HepG2 (cell line): ENCODE data around the gene PLXND1. TPM values are rescaled to one million over a fixed set of nuclear protein-coding genes. Genes with fewer than 3 reads are reported as not detected.

Source experiments
- AKNA ChIP-seq: sonication (generic); formaldehyde crosslinking; IDR thresholded peaks from 2 replicates; pipeline ENCODE4 v1.4.0; 2020; ENCODE audit warnings: missing genetic modification reagents, borderline replicate concordance
- CHD4 ChIP-seq: fragments of 200-600 bp; sonication (generic); IDR thresholded peaks from 2 replicates; pipeline ENCODE4 v1.7.0; 2017; ENCODE audit warnings: mild to moderate bottlenecking, low read length, borderline replicate concordance
- ESRRA ChIP-seq: sonication (generic); formaldehyde crosslinking; IDR thresholded peaks from 2 replicates; pipeline ENCODE4 v1.5.1; 2020; ENCODE audit warnings: mild to moderate bottlenecking, low read depth, missing genetic modification reagents
- SIN3A ChIP-seq: IDR thresholded peaks from 2 replicates; pipeline ENCODE4 v1.6.1; 2011; ENCODE audit warnings: low read depth, mild to moderate bottlenecking, control low read depth, low read length, borderline replicate concordance
- ZBTB20 ChIP-seq: sonication (generic); formaldehyde crosslinking; IDR thresholded peaks from 2 replicates; pipeline ENCODE4 v1.8.1; 2023; ENCODE audit warnings: missing genetic modification reagents, low read depth, mild to moderate bottlenecking, borderline replicate concordance
- ZFP62 ChIP-seq: sonication (generic); formaldehyde crosslinking; IDR thresholded peaks from 2 replicates; pipeline ENCODE4 v1.4.0; 2020; ENCODE audit warnings: missing genetic modification reagents
- ZNF20 ChIP-seq: sonication (generic); formaldehyde crosslinking; IDR thresholded peaks from 2 replicates; pipeline ENCODE4 v1.4.0; 2020; ENCODE audit warnings: mild to moderate bottlenecking, moderate library complexity, missing genetic modification reagents
- ZNF318 ChIP-seq: sonication (generic); formaldehyde crosslinking; IDR thresholded peaks from 2 replicates; pipeline ENCODE4 v1.4.0; 2020; ENCODE audit warnings: mild to moderate bottlenecking, missing genetic modification reagents
- ZNF350 ChIP-seq: sonication (generic); formaldehyde crosslinking; IDR thresholded peaks from 2 replicates; pipeline ENCODE4 v1.4.0; 2020; ENCODE audit warnings: mild to moderate bottlenecking, low read depth, missing genetic modification reagents, borderline replicate concordance
- ZNF556 ChIP-seq: sonication (generic); formaldehyde crosslinking; IDR thresholded peaks from 2 replicates; pipeline ENCODE4 v1.4.0; 2020; ENCODE audit warnings: mild to moderate bottlenecking, missing genetic modification reagents, borderline replicate concordance
- ZNF775 ChIP-seq: sonication (generic); formaldehyde crosslinking; IDR thresholded peaks from 2 replicates; pipeline ENCODE4 v1.4.0; 2020; ENCODE audit warnings: missing genetic modification reagents, mild to moderate bottlenecking, moderate library complexity, borderline replicate concordance
- ZSCAN5A ChIP-seq: sonication (generic); formaldehyde crosslinking; IDR thresholded peaks from 2 replicates; pipeline ENCODE4 v1.8.0; 2022; ENCODE audit warnings: mild to moderate bottlenecking, missing genetic modification reagents, borderline replicate concordance
- polyA plus RNA-seq, 8 experiments: library from polyadenylated mRNA; depleted of rRNA in 3 of 8; stranded (reverse) in 7 of 8; unstranded in 1 of 8; fragments of >200 nt; fragmentation: Illumina TruSeq in 4 of 8; extraction: Trizol in 4 of 8; gene quantifications; 2 replicates each; pipeline versions ENCODE4 v1.2.1 to v1.2.3, GENCODE V29; 2011 to 2016; ENCODE audit warnings: low read depth in 4 of 8, missing spikeins in 1 of 8, mixed read lengths in 1 of 8; ENCODE audit not compliant: insufficient read depth in 1 of 8
- total RNA-seq, 5 experiments: library from RNA; depleted of rRNA; stranded (reverse); fragments of >200 nt; fragmentation: Illumina TruSeq; extraction: Trizol; gene quantifications; 2 replicates each; pipeline ENCODE4 v1.2.3, GENCODE V29; 2016; ENCODE audit warnings: low read depth in 1 of 5

The PLXND1 gene
- total and polyA plus RNA-seq, 2 of the 13 experiments (the other 11 are each of a cell fraction or from before 2014, with no cell fraction given), result 15.9 to 42.0 TPM

GRCh38 chr3:129596194-129597086 is 10.0 kb downstream of the PLXND1 start (continued):
- no peak for TF ChIP-seq ZNF318 (CRISPR knock-in tag)
- TF ChIP-seq ZNF775 (CRISPR knock-in tag), result 0 out of 2 replicates have a peak, but pooled peaks have one; percentile 23
- no peak for TF ChIP-seq ZFP62 (CRISPR knock-in tag)
- no peak for TF ChIP-seq ZBTB20 (CRISPR knock-in tag)
- no peak for TF ChIP-seq AKNA
- peak; percentile 38; the same call in 1 of the 2 replicates for TF ChIP-seq ZNF556 (CRISPR knock-in tag)
- TF ChIP-seq ZNF20 (CRISPR knock-in tag), result no peak
- TF ChIP-seq CHD4, result no peak
- peak; percentile 62; the same call in 1 of the 2 replicates for TF ChIP-seq ESRRA (CRISPR knock-in tag)
- TF ChIP-seq ZNF350, result peak; percentile 74; the same call in 1 of the 2 replicates
- no peak for TF ChIP-seq ZSCAN5A (CRISPR knock-in tag)
- no peak; the same call in 1 of the 2 replicates for TF ChIP-seq SIN3A
